Measurements from ENCODE around the gene ABCC3. TPM values are rescaled to one million over a fixed set of nuclear protein-coding genes. Genes with fewer than 3 reads are reported as not detected.

Gene ABCC3
- total and polyA plus RNA-seq, 2 donors (not counting 1 experiment from before 2014, with no cell fraction given), result 11.5 to 34.8 TPM

DNA sequence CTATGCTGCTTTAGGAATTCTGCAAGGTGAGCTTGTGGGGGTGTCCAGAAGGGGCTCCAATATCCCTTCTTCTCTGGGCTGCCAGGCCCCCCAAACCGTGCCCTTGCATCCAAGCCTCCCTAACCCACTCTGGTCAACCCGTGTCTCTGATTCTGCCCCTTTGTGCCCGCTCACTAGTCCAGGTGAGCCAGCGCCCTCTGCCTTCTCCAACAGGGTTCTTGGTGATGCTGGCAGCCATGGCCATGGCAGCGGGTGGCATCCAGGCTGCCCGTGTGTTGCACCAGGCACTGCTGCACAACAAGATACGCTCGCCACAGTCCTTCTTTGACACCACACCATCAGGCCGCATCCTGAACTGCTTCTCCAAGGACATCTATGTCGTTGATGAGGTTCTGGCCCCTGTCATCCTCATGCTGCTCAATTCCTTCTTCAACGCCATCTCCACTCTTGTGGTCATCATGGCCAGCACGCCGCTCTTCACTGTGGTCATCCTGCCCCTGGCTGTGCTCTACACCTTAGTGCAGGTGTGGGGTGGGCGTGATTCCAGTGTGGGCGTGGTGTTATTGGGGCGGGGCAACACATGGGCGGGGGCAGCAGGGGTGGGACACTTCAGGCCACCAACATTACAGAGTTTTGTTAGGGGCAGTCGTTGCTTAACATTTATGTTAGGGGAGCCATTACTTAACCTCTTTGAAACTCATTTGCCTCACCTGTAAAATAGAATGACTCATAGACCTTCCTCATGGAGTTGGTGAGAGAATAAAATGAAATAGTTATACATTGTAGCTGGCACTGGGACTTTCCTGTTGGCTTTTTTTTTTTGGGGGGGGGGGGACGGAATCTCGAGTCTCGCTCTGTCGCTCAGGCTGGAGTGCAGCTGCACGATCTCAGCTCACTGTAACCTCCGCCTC, 41.6 kb downstream of the ABCC3 start:
- H3K36me3 ChIP-seq (ENCODE audit: control insufficient read depth, insufficient read depth, low read length), result no peaks in the 10 kb centered on the region
- no peaks in the 10 kb centered on the region for H3K27me3 ChIP-seq (ENCODE audit: control insufficient read depth, insufficient read depth, low read length)

DNA sequence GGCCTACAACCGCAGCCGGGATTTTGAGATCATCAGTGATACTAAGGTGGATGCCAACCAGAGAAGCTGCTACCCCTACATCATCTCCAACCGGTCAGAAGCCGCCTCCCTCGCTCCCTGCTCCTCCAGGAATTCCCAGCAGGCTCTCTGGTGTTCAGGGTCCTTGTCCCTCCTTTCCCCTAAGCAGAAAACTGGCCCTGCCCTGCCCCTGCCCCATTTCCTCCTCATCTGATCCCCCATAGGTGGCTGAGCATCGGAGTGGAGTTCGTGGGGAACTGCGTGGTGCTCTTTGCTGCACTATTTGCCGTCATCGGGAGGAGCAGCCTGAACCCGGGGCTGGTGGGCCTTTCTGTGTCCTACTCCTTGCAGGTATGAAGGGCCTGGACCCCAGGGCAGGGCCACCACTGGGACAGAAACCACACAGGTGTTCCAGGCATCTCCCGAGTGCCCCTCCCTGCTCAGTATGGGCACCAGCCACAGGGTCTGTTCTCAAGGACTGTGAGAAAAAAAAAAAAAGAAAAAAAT, 43.2 kb downstream of the ABCC3 start:
- TF ChIP-seq, protein P1, sequence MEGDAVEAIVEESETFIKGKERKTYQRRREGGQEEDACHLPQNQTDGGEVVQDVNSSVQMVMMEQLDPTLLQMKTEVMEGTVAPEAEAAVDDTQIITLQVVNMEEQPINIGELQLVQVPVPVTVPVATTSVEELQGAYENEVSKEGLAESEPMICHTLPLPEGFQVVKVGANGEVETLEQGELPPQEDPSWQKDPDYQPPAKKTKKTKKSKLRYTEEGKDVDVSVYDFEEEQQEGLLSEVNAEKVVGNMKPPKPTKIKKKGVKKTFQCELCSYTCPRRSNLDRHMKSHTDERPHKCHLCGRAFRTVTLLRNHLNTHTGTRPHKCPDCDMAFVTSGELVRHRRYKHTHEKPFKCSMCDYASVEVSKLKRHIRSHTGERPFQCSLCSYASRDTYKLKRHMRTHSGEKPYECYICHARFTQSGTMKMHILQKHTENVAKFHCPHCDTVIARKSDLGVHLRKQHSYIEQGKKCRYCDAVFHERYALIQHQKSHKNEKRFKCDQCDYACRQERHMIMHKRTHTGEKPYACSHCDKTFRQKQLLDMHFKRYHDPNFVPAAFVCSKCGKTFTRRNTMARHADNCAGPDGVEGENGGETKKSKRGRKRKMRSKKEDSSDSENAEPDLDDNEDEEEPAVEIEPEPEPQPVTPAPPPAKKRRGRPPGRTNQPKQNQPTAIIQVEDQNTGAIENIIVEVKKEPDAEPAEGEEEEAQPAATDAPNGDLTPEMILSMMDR (conservative IDR thresholded peaks at IDR 0.05 in 1 of 2, IDR thresholded peaks at IDR 0.05 in 1 of 2; ENCODE audit: low read depth in 1 of 2, low read length in 2 of 2), result no peak
- no peak for TF ChIP-seq EZH2 (IDR thresholded peaks at IDR 0.05; ENCODE audit: low read length, missing control alignments)
- Histone ChIP-seq H3K36me3 (ENCODE audit: control insufficient read depth, insufficient read depth, low read length) (no peaks in the 10 kb centered on the region), H3K27me3 (ENCODE audit: control insufficient read depth, insufficient read depth, low read length) (no peaks in the 10 kb centered on the region), H3K4me2 (ENCODE audit: extremely low read depth, insufficient read depth, low read length) (no peak overlapping the region), H2AFZ (ENCODE audit: low read length) (no peak overlapping the region), H4K20me1 (ENCODE audit: control insufficient read depth, extremely low read depth, insufficient read depth, low read length) (no peaks in the 10 kb centered on the region), H3K4me3 (replicated peaks in 1 of 4; ENCODE audit: control extremely low read depth in 1 of 4, insufficient read depth in 1 of 4, low read depth in 3 of 4, low read length in 4 of 4) (no peak overlapping the region), H3K79me2 (ENCODE audit: control insufficient read depth, insufficient read depth, low read length) (no peaks in the 10 kb centered on the region), H3K4me1 (ENCODE audit: control insufficient read depth, extremely low read depth, insufficient read depth, low read length) (peaks cover 3% of the 10 kb centered on the region), H3K27ac (ENCODE audit: insufficient read depth, low read length) (no peak overlapping the region), H3K9me3 (ENCODE audit: control insufficient read depth, insufficient read depth, low read depth, low read length) (no peaks in the 10 kb centered on the region), H3K9ac (ENCODE audit: insufficient read depth, low read length) (no peak overlapping the region)
- DNase-seq (ENCODE audit: low read depth in 2 of 2), result no peak

More for the DNA sequence above, 41.6 kb downstream of the ABCC3 start:
- Histone ChIP-seq H2AFZ (ENCODE audit: low read length) (no peak overlapping the region), H3K4me2 (ENCODE audit: extremely low read depth, insufficient read depth, low read length) (no peak overlapping the region), H3K4me1 (ENCODE audit: control insufficient read depth, extremely low read depth, insufficient read depth, low read length) (peaks cover 3% of the 10 kb centered on the region), H3K9ac (ENCODE audit: insufficient read depth, low read length) (no peak overlapping the region), H4K20me1 (ENCODE audit: control insufficient read depth, extremely low read depth, insufficient read depth, low read length) (no peaks in the 10 kb centered on the region), H3K4me3 (replicated peaks in 1 of 4; ENCODE audit: control extremely low read depth in 1 of 4, insufficient read depth in 1 of 4, low read depth in 3 of 4, low read length in 4 of 4) (no peak overlapping the region), H3K79me2 (ENCODE audit: control insufficient read depth, insufficient read depth, low read length) (no peaks in the 10 kb centered on the region), H3K27ac (ENCODE audit: insufficient read depth, low read length) (no peak overlapping the region), H3K9me3 (ENCODE audit: control insufficient read depth, insufficient read depth, low read depth, low read length) (no peaks in the 10 kb centered on the region)
- no peak for DNase-seq (ENCODE audit: low read depth in 2 of 2)
- TF ChIP-seq, protein P1 (conservative IDR thresholded peaks at IDR 0.05 in 1 of 2, IDR thresholded peaks at IDR 0.05 in 1 of 2; ENCODE audit: low read depth in 1 of 2, low read length in 2 of 2), result no peak
- no peak for TF ChIP-seq EZH2 (IDR thresholded peaks at IDR 0.05; ENCODE audit: low read length, missing control alignments)

DNA sequence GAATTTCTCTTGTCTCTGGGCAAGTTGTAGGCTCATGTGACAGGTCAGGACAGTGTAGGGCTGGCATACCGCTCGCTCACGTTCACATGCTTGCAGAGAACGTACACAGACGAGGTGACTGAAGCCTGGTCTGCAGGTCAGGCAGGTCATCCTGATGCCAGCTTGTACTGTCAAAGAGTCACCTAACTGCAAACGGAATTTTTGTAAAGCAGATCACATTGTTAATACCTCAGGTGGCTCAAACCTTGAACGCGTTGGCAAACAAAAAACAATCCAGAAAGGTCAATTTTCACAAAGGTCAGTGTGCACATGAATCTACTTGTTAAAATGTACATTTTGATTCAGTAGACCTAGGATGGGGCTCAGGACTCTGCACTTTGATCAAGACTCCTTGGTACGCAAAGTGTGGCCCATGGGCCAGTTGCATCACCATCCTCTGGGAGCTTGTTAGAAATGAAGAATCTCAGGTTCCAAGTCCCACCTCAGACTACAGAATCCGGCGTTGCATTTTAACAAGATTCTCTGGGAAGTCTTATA, 44.4 kb downstream of the ABCC3 start:
- TF ChIP-seq, protein P1 (conservative IDR thresholded peaks at IDR 0.05 in 1 of 2, IDR thresholded peaks at IDR 0.05 in 1 of 2; ENCODE audit: low read depth in 1 of 2, low read length in 2 of 2), result no peak
- no peak for TF ChIP-seq EZH2 (IDR thresholded peaks at IDR 0.05; ENCODE audit: low read length, missing control alignments)
- Histone ChIP-seq H3K79me2 (ENCODE audit: control insufficient read depth, insufficient read depth, low read length) (no peaks in the 10 kb centered on the region), H4K20me1 (ENCODE audit: control insufficient read depth, extremely low read depth, insufficient read depth, low read length) (no peaks in the 10 kb centered on the region), H3K27ac (ENCODE audit: insufficient read depth, low read length) (no peak overlapping the region), H3K9me3 (ENCODE audit: control insufficient read depth, insufficient read depth, low read depth, low read length) (no peaks in the 10 kb centered on the region), H3K4me3 (replicated peaks in 1 of 4; ENCODE audit: control extremely low read depth in 1 of 4, insufficient read depth in 1 of 4, low read depth in 3 of 4, low read length in 4 of 4) (no peak overlapping the region), H3K4me1 (ENCODE audit: control insufficient read depth, extremely low read depth, insufficient read depth, low read length) (peaks cover 3% of the 10 kb centered on the region), H3K4me2 (ENCODE audit: extremely low read depth, insufficient read depth, low read length) (no peak overlapping the region), H2AFZ (ENCODE audit: low read length) (no peak overlapping the region), H3K9ac (ENCODE audit: insufficient read depth, low read length) (no peak overlapping the region), H3K27me3 (ENCODE audit: control insufficient read depth, insufficient read depth, low read length) (no peaks in the 10 kb centered on the region), H3K36me3 (ENCODE audit: control insufficient read depth, insufficient read depth, low read length) (no peaks in the 10 kb centered on the region)
- DNase-seq (ENCODE audit: low read depth in 2 of 2), result no peak
